SH-SY5Y (cell line): ENCODE results near the gene PLEKHH3.

Source experiments
- GATA2 ChIP-seq: IDR thresholded peaks from 2 replicates; pipeline ENCODE4 v1.6.1; 2011; ENCODE audit warnings: mild to moderate bottlenecking, low read depth, low read length
- GATA3 ChIP-seq: IDR thresholded peaks from 2 replicates; pipeline ENCODE4 v1.6.1; 2011; ENCODE audit warnings: low read depth, mild to moderate bottlenecking, low read length, moderate library complexity

DNA sequence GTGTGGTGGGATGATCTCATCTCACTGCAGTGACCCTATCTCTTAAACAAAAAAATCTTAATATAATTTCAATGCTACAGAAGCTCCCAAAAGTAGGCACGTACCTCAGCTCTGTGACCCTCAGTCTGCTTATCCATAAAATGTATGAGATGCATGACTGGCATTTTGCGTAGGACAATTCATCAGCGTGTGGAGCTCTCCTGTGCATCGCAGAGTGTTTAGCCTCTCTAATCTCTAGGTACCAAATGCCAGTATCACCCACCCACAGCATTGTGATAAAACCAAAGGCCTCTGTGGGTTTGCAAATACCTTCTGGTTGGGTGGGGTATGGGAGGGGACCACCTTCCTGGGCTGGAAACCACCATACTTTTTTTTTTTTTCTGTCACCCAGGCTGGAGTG lies 36.7 kb downstream of the PLEKHH3 start:
- TF ChIP-seq GATA2 (no peak), GATA3 (no peak)
